Hematopoietic multipotent progenitor cell treated with erythropoietin and hydrocortisone succinate and interleukin-3 and kit ligand, for 6 days (in vitro differentiated cells): ENCODE data around the gene SMIM10L2A.
"Not testable (repeated sequence)": the region's sequence is repeated elsewhere in the genome, so short reads cannot be mapped to it uniquely, and the experiment has no call there.

Experiments used
- DNase-seq: peaks from one replicate; pipeline ENCODE4 v3.0.0-alpha.2; 2015

Gene SMIM10L2A

GRCh38 chrX:135423173-135423864 lies 1.6 kb downstream of the SMIM10L2A start:
- not testable (repeated sequence) for DNase-seq

DNA sequence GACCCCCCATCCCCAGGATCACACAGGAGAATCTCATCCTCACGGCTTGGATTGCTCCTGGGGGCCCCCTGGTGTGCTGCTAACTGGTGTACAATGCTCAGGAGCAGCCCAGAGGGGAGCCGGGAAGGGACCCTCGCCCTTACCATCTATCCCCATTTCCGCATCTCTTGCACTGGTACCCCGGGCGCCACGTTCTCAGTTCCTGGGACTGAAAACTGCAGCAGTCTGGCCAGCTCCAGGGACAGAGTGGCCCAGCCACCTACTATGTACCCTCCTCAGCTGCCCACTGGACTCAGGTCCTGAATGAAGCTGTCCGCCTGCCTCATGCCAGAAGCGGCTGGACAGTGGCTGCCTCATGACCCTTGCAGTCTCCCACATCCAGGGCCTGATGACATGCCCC lies 2.7 kb downstream of the SMIM10L2A start:
- DNase-seq = no peak

DNA sequence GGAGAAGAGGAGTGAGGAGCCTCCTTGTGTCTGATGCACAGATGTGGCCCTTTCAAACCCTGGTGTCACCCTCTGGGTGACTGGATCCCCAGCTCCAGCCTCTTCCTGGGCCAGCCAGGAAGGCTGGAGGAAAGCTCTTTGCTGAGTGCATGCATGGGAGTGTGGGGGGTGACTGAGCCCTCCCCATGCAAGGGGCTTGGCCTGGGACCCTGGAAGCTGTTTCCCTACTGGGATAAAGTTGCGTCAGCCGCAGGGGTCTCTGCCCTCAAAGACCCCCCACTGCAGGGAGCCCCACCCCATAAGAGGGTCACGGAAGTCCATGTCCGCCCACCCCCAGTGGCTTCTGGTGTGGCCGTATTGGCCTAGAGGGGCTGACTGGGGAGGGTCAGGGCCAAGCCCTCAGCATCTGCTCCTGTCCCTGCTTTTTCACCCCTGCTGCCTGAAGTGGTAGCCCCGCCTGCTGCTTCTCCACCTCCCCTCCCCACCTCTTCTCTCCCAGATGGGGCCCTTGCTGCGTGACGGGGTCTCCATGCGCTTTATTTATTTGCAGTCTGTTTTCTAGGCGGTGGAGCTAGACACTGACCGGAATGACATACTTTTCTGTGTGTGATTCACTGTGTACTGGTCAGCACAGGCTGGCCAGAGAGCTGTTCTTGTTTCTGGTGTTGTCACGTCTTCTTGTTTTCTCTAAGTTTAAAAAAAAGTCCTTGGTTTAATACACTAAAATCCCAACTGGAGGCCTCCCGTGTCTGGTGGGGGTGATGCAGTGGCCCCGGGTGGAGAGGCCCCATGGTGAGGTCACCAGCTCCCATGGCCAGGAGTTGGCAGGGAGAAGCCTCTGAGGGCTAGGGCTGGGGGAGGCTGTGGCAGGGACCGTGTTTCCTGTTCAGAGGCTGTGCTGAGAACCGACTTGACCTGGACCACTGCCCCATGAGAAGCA lies 3.6 kb downstream of the SMIM10L2A start:
- DNase-seq = no peak

GRCh38 chrX:135429429-135429828 lies 7.7 kb downstream of the SMIM10L2A start:
- no peak for DNase-seq

DNA sequence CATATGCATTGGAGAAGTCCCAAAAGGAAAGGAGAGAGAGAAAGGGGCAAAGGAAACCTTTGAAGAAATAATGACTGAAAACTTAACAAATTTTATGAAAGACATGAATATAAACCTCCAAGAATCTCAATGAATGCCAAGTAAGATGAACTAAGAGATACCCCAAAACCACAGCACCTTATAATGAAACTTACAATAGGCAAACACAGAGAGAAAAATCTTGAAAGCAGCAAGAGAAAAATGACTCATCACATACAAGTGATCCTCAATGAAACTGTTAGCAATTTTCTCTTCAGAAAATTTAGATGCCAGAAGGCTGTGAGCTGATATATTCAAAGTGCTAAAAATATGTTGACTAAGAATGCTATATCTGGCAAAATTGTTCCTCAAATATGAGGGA lies 10.1 kb downstream of the SMIM10L2A start:
- no peak for DNase-seq

DNA sequence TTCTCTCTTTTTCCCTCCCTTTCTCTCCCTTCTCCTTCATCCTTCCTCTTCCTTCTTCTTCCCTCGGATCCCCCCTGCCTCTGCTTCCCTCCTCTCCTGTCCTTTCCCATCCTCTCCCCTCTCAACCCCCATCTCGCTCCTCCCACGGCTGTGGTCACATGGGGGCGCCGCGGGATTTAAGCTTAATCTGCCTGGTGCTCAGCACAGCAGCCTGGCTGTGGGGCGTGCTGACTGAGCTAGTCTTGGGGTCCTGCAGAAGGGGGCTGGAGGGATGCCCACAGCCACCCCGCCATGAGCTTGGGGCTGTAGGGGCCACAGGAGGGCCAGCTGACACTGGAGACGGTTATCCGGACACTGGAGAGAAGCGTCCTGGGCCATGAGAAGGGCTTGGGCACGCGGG lies 10.7 kb downstream of the SMIM10L2A start:
- DNase-seq = no peak

DNA sequence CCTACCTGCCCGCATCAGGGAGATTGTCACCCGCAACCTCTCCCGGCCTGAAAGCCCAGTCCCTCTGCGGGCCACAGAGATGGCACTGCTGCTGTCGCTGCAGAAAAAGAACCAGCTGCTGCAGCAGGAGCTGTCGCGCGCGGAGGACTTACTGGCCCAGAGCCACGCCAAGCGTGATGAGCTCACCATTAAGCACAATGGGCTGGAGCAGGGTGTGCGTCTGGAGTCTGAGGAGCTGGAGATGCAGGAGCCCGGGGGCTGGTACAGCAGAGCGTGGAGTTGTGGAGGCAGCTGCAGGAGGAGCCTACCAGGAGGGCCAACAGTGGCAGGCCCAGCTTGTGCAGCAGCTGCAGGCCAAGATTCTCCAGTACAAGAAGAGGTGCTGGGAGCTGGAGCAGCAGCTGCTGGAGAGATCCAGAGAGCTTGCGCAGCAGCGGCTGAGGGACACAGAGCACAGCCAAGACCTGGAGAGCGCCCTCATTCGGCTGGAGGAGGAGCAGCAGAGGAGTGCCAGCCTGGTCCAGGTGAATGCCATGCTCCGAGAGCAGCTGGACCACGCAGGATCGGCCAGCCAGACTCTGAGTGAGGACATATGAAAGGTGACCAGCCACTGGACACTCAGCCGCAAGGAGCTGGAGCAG lies 11.3 kb downstream of the SMIM10L2A start:
- no peak for DNase-seq

DNA sequence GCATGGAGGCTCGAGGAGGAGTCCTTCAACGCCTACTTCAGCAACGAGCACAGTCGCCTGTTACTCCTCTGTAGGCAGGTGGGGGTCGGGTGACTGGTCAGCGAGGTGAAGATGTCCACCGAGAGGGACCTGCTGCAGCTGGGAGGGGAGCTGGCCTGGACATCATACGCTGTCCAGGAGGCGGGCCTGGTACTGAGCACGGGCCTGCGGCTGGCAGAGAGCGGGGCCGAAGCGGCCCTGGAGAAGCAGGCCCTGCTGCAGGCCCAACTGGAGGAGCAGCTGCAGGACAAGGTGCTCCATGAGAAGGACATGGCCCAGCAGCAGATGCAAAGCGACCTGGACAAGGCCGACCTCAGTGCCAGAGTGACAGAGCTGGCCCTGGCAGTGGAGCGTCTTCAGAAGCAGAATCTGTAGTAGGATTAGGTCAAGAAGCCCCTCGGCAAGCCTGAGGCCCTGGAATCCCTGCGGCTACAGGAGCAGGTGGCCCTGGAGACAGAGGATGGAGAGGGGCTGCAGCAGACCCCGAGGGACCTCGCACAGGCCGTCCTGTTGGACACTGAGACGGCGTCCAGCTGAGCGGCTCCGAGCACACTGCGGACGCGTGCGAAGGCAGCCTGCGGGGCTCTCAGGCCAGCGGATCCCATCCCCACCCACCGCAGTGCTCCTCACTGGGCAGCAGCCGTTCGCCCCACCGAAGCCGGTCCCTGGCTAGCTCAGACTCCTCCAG lies 11.9 kb downstream of the SMIM10L2A start:
- DNase-seq = no peak

DNA sequence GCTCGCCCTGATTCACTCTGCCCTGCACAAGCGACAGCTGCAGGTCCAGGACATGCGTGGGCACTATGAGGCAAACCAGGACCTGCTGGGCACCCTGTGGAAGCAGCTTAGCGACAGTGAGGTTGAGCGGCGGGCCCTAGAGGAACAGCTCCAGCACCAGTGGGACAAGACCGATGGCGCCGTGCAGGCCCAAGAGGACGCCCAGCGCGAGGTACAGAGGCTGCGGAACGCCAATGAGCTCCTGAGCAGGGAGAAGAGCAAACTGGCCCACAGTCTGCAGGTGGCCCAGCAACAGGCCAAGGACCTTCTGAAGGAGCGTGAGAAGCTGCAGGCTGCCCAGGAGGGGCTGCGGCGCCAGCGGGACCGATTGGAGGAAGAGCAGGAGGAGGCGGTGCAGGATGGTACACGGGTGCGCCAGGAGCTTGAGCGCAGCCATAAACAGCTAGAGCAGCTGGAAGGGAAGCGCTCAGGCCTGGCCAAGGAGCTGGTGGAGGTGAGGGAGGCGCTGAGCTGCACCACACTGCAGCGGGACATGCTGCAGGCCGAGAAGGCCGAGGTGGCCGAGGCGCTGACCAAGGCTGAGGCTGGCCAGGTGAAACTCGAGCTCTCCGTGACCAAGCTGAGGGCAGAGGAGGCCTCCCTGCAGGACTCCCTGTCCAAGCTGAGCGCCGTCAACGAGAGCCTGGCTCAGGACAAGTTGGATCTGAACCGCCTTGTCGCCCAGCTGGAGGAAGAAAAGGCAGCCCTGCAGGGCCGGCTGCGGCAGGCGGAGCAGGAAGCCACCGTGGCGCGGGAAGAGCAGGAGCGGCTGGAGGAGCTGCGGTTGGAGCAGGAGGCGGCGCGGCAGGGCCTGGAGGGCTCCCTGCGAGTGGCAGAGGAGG lies 12.8 kb downstream of the SMIM10L2A start:
- no peak for DNase-seq

GRCh38 chrX:135435139-135435922 lies 13.6 kb downstream of the SMIM10L2A start:
- DNase-seq = no peak

- DNase-seq = no peak
Observed at GRCh38 chrX:135435933-135436332, 14.2 kb downstream of the SMIM10L2A start.

GRCh38 chrX:135436456-135436855 lies 14.7 kb downstream of the SMIM10L2A start:
- no peak for DNase-seq

- DNase-seq = no peak
Observed at GRCh38 chrX:135436966-135437866, 15.5 kb downstream of the SMIM10L2A start.

- no peak for DNase-seq
Observed at GRCh38 chrX:135437867-135438733, 16.4 kb downstream of the SMIM10L2A start.

GRCh38 chrX:135438734-135439043 lies 16.9 kb downstream of the SMIM10L2A start:
- DNase-seq = no peak

GRCh38 chrX:135449637-135450550 lies 28.1 kb downstream of the SMIM10L2A start:
- DNase-seq = no peak

DNA sequence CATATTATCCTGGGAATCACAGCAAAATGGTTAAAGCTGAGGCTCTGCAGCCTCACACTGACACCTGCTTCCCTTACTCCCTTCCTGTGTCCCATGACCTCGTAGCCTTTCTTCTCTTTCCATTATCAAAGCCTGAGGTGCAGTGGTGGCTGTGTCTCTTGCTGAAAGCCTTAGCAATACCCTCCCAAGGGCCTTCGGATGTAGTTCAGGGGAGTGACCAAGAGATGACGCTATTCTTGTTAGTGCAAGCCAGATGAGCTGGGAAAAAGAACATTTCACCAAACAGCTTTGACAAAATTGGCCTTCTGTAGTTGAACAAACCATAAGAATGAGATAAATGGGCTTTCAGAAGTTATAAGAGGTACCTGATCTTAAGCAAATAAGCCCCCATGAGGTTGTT lies 31.6 kb downstream of the SMIM10L2A start:
- no peak for DNase-seq

- DNase-seq = no peak
Observed at GRCh38 chrX:135454816-135455215, 33.1 kb downstream of the SMIM10L2A start.
